Astrocyte (in vitro differentiated cells and primary cell): Measurements from ENCODE around the gene AKAP1.

Experiments used
- EZH2 ChIP-seq: IDR thresholded peaks from 2 replicates; pipeline ENCODE4 v1.6.1; 2012; ENCODE audit warnings: mild to moderate bottlenecking, low read length, inconsistent platforms; ENCODE audit not compliant: insufficient read depth
- TF ChIP-seq, protein P1 (sequence below): IDR thresholded peaks from 2 replicates; pipeline ENCODE4 v1.5.1; 2011; ENCODE audit warnings: low read depth, mild to moderate bottlenecking, inconsistent platforms, low read length, moderate library complexity; ENCODE audit not compliant: insufficient read depth

- TF ChIP-seq, protein P1, sequence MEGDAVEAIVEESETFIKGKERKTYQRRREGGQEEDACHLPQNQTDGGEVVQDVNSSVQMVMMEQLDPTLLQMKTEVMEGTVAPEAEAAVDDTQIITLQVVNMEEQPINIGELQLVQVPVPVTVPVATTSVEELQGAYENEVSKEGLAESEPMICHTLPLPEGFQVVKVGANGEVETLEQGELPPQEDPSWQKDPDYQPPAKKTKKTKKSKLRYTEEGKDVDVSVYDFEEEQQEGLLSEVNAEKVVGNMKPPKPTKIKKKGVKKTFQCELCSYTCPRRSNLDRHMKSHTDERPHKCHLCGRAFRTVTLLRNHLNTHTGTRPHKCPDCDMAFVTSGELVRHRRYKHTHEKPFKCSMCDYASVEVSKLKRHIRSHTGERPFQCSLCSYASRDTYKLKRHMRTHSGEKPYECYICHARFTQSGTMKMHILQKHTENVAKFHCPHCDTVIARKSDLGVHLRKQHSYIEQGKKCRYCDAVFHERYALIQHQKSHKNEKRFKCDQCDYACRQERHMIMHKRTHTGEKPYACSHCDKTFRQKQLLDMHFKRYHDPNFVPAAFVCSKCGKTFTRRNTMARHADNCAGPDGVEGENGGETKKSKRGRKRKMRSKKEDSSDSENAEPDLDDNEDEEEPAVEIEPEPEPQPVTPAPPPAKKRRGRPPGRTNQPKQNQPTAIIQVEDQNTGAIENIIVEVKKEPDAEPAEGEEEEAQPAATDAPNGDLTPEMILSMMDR = no peak
- TF ChIP-seq EZH2 = no peak
Observed at GRCh38 chr17:57104461-57105175, 19.6 kb downstream of the AKAP1 start.
